ENCODE data around the gene SPAG16. TPM values are rescaled to one million over a fixed set of nuclear protein-coding genes. Genes with fewer than 3 reads are reported as not detected.

SPAG16 gene
- total and polyA plus RNA-seq, 2 donors (not counting 1 experiment from before 2014, with no cell fraction given), result 3.4 to 8.6 TPM

GRCh38 chr2:213789940-213790339, 505.7 kb downstream of the SPAG16 start:
- H4K20me1 ChIP-seq (ENCODE audit: control insufficient read depth, insufficient read depth, low read length, poor library complexity, severe bottlenecking), result no peaks in the 10 kb centered on the region
- no peaks in the 10 kb centered on the region for H3K4me1 Mint-ChIP-seq
- H3K27ac ChIP-seq (ENCODE audit: low read length in 2 of 2), result no peak overlapping the region
- no peak overlapping the region for H3K27ac Mint-ChIP-seq
- H2AFZ ChIP-seq (ENCODE audit: insufficient read depth, low read depth, low read length, poor library complexity, severe bottlenecking), result no peak overlapping the region
- no peak overlapping the region for H3K9ac ChIP-seq (ENCODE audit: low read length)
- H3K4me2 ChIP-seq (replicated peaks; ENCODE audit: low read depth, low read length, poor library complexity, severe bottlenecking), result no peak overlapping the region
- TF ChIP-seq EZH2 (IDR thresholded peaks at IDR 0.05; ENCODE audit: borderline replicate concordance, insufficient read depth, low read depth, low read length, poor library complexity, severe bottlenecking), result no peak
- TF ChIP-seq CTCF (IDR thresholded peaks at IDR 0.05), result no peak
- no peak overlapping the region for H3K4me3 Mint-ChIP-seq
- H3K27me3 ChIP-seq (replicated peaks in 1 of 4; ENCODE audit: control extremely low read depth in 1 of 4, control insufficient read depth in 3 of 4, insufficient read depth in 4 of 4, low read length in 3 of 4), result no peaks in the 10 kb centered on the region
- H3K9me3 ChIP-seq (ENCODE audit: control extremely low read depth in 1 of 3, control insufficient read depth in 2 of 3, insufficient read depth in 1 of 3, low read length in 2 of 3), result no peaks in the 10 kb centered on the region
- DNase-seq (no peak), ATAC-seq (ENCODE audit: low read depth) (no peak)
- ChIA-PET CTCF (no interaction called here), POLR2A (no interaction called here)
- no CpG with 5 or more reads among the region's 1 CpG for WGBS (ENCODE audit: insufficient coverage)
- no peaks in the 10 kb centered on the region for H3K4me1 ChIP-seq (ENCODE audit: control insufficient read depth in 2 of 2, insufficient read depth in 2 of 2, low read length in 2 of 2)
- intact Hi-C loops (cut with micrococcal nuclease), result no loop called here
- no peaks in the 10 kb centered on the region for H3K9me3 Mint-ChIP-seq (ENCODE audit: insufficient read depth)
- H3K36me3 ChIP-seq (replicated peaks in 1 of 2; ENCODE audit: control extremely low read depth in 1 of 2, control insufficient read depth in 1 of 2, extremely low read depth in 1 of 2, insufficient read depth in 2 of 2, low read length in 1 of 2), result no peaks in the 10 kb centered on the region
- no peaks in the 10 kb centered on the region for H3K79me2 ChIP-seq (ENCODE audit: control insufficient read depth, insufficient read depth, low read length)
- no peaks in the 10 kb centered on the region for H3K27me3 Mint-ChIP-seq
- H3K4me3 ChIP-seq (ENCODE audit: control extremely low read depth in 1 of 5, extremely low read depth in 1 of 5, insufficient read depth in 1 of 5, low read depth in 2 of 5, low read length in 4 of 5), result no peak overlapping the region

- H3K9ac ChIP-seq (ENCODE audit: low read length), result no peak overlapping the region
- Mint-ChIP-seq H3K4me1 (no peaks in the 10 kb centered on the region), H3K4me3 (no peak overlapping the region), H3K27me3 (no peaks in the 10 kb centered on the region), H3K9me3 (ENCODE audit: insufficient read depth) (no peaks in the 10 kb centered on the region), H3K27ac (no peak overlapping the region)
- H4K20me1 ChIP-seq (ENCODE audit: control insufficient read depth, insufficient read depth, low read length, poor library complexity, severe bottlenecking), result no peaks in the 10 kb centered on the region
- no peaks in the 10 kb centered on the region for H3K4me1 ChIP-seq (ENCODE audit: control insufficient read depth in 2 of 2, insufficient read depth in 2 of 2, low read length in 2 of 2)
- ATAC-seq (ENCODE audit: low read depth), result no peak
- ChIA-PET CTCF (no interaction called here), POLR2A (no interaction called here)
- no peaks in the 10 kb centered on the region for H3K27me3 ChIP-seq (replicated peaks in 1 of 4; ENCODE audit: control extremely low read depth in 1 of 4, control insufficient read depth in 3 of 4, insufficient read depth in 4 of 4, low read length in 3 of 4)
- H3K36me3 ChIP-seq (replicated peaks in 1 of 2; ENCODE audit: control extremely low read depth in 1 of 2, control insufficient read depth in 1 of 2, extremely low read depth in 1 of 2, insufficient read depth in 2 of 2, low read length in 1 of 2), result no peaks in the 10 kb centered on the region
- no peaks in the 10 kb centered on the region for H3K9me3 ChIP-seq (ENCODE audit: control extremely low read depth in 1 of 3, control insufficient read depth in 2 of 3, insufficient read depth in 1 of 3, low read length in 2 of 3)
- intact Hi-C loops (cut with micrococcal nuclease), result no loop called here
- TF ChIP-seq EZH2 (IDR thresholded peaks at IDR 0.05; ENCODE audit: borderline replicate concordance, insufficient read depth, low read depth, low read length, poor library complexity, severe bottlenecking) (no peak), CTCF (IDR thresholded peaks at IDR 0.05) (no peak)
- DNase-seq, result no peak
- no peaks in the 10 kb centered on the region for H3K79me2 ChIP-seq (ENCODE audit: control insufficient read depth, insufficient read depth, low read length)
- no peak overlapping the region for H3K27ac ChIP-seq (ENCODE audit: low read length in 2 of 2)
- no peak overlapping the region for H3K4me3 ChIP-seq (ENCODE audit: control extremely low read depth in 1 of 5, extremely low read depth in 1 of 5, insufficient read depth in 1 of 5, low read depth in 2 of 5, low read length in 4 of 5)
- no peak overlapping the region for H2AFZ ChIP-seq (ENCODE audit: insufficient read depth, low read depth, low read length, poor library complexity, severe bottlenecking)
- H3K4me2 ChIP-seq (replicated peaks; ENCODE audit: low read depth, low read length, poor library complexity, severe bottlenecking), result no peak overlapping the region
- WGBS (ENCODE audit: insufficient coverage), result 100% methylated on average over 1 of the region's 3 CpGs
Measured at GRCh38 chr2:213792045-213792444, 507.8 kb downstream of the SPAG16 start.

Measured in B cell (primary cell).